HG03558 (cell line): ENCODE data around the gene FAHD1.
"Not testable (repeated sequence)": the region's sequence is repeated elsewhere in the genome, so short reads cannot be mapped to it uniquely, and the experiment has no call there.

ENCODE experiments used
- ATAC-seq: cut with Tn5 transposase; IDR thresholded peaks from one replicate; pipeline ENCODE4 v1.9.1; 2021; ENCODE audit warnings: moderate number of reproducible peaks; ENCODE audit not compliant: unreplicated experiment; ENCODE audit errors: extremely low read depth

Gene FAHD1

DNA sequence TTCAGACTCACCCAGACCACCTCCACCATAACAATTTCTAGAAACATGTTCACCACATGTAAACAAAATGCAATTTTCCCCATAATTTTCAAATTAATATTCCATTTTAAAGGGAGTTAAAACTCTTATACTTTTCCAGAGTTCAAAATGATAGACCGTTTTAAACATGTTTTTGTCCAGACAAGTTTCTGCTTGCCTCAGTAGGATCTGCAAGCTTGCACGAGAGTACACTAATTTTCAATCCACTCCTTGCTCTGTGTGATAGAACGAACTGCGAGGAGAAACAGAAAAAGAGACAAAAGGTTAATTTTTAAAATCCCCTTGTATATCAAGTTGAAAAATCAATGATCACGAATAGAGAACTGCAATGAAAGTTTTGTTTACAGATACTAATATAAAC lies 7.1 kb downstream of the FAHD1 start:
- ATAC-seq = no peak

DNA sequence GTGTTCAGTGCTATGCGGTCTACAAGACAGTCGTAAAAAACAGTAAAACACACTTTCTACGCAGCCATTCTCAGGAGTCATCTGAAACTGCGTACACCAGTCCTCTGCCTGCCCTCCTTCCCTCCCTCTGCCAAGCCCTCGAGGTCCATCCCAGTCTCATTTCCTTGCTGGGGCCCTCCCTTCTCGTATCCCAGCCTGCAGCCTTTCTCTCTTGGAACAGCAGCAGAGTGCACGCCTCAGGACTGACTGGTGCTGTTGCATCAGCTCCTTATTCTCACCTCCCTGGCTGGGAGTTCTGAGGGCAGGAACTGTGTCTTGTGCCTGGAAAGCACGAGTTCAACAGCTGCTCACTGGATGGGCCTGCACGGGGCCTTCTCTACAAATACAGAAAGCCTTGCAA lies 12.5 kb downstream of the FAHD1 start:
- ATAC-seq = no peak

DNA sequence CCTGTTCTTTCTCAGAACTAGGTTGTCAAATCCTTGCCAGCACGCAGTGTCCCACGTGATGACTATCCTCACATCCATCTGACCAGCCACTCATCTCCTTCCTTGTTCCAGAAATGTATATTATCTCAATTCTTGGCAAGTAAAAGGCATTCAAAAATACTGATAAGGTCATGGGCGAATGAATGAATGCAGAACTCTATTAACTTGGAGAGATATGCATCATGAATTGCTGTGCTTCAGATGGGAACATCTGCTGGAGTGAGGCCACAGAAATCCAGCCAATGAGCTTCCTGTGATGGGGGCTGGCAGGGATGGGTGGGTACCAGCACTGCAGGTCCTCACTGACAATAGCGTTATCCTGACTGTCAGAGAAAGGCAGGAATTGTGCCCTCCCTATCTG lies 19.0 kb downstream of the FAHD1 start:
- ATAC-seq = no peak

DNA sequence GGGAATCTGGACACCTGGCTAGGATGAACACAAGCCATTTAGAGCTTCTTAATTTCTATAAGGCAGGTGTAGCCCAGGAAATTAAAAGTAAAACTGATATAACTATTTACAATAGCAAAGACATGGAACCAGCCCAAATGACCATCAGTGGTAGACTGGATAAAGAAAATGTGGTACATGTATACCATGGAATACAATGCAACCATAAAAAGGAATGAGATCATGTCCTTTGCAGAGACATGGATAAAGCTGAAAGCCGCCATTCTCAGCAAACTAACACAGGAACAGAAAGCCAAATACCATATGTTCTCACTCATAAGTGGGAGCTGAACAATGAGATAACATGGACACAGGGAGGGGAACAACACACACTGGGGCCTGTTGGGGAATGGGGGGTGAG lies 19.4 kb downstream of the FAHD1 start:
- no peak for ATAC-seq

DNA sequence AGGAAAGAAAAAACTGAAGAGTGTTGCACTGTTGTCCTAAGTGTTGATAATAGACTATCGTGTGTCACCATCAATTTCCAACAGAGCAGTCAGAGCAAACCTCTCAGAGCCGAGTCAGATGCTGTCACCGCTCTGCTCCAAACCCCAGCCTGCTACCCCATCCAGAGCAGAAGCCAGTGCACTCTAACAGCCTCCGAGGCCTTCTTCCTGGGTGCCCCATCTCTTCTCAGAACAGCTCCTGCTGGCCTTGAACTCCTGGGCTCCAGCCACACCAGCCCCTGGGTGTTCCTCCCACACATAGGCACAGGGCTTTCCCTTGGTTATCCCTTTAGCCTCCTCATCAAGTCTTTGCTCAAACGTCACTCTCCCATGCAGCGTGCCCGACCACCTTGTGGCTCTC lies 24.0 kb downstream of the FAHD1 start:
- ATAC-seq = no peak

DNA sequence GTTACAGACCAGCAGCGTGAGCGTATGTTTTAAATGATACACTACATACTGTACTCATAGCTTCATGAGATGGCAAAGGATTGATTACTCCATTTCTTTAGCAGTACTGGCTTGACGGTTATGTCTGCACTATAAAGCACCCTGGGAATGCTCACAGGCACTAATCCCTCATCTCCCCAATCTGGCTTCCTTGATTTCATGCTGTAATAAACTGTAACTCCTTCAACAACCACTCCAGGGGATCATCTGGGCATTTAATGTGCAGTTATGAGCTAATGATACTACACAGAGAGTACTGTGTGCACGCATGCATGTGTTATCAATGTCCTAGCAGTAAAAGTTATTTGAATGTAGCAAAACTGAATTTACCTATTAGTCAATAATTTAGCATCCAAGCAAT lies 24.8 kb downstream of the FAHD1 start:
- no peak for ATAC-seq

DNA sequence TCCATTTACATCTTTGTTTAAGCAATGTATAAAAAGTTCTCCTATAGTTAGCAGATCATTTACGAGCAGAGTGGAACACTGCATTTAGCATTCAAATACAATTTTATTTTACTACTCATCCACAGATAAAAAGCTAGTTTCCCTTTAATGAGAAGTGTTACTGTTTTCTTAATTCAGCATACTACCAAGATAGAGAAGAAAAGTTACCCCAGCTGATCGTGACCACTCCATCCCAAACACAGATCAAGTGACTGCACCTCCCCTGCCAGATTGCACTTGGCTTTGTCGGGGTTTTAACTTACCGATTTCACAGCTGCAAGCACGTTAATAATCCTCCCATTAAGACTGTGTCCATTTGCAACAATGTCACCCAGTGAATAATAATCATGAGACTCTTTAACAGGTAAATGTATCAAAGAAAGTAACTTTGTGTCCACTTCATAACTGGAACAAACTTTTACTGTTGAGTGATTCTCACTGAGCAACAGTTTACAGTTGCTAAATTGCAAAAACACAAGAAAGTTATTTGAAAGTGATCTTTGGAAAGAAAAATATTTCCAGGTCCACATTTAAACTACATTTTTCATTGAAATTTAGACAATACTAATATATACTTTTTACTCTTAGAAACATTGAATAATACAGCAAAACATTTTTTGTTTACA lies 30.6 kb downstream of the FAHD1 start:
- no peak for ATAC-seq

DNA sequence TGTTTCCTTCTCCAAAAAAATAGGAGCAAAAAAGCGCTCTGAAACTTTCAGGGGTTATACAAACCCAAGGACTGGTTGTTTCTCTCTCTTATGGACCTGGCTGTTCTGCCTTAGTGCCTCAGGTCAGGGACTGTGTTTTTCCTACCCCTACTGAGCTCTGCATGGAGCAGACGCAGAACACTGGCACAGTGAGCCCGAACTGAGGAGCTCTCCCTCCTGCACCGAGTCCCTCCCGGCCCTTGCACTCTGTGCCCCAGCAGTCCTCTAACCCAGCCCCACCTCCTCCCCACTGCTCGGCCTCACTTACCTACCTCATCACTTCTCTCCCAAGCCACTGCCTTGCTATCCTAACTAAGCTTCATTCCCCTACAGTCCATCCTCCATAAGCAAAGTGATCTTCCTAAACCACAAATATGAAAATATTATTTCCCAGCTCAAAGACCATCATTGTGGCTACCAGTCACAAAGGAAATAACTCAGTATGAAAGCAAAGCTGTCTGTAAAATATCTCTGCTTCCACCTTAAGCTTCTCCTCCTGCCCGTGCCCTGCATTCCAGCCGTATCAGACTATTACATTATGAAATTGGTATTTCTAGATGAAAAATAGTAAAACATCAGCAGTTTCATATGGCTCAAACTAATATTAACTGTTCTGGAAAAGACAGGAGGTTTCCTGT lies 31.3 kb downstream of the FAHD1 start:
- ATAC-seq = no peak

DNA sequence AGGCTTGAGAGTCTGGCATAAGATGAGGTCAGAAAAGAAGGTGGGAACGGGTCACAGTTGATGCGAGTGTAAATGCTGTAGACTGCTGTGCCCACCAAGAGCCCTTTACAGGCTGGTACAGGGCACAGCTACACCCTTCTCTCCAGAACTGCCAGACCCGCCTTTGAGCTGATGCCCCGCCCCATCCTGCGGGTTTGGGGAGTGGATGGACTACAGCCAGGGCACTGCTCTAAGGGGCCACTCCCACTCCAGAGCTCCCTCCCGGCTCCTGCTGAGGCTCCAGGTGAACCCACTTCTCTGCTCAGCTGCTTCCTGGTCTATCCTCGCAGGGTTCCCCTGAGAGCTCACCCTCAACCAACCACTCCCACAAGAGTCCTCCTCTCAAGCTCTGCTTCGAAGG lies 32.6 kb downstream of the FAHD1 start:
- ATAC-seq = no peak

DNA sequence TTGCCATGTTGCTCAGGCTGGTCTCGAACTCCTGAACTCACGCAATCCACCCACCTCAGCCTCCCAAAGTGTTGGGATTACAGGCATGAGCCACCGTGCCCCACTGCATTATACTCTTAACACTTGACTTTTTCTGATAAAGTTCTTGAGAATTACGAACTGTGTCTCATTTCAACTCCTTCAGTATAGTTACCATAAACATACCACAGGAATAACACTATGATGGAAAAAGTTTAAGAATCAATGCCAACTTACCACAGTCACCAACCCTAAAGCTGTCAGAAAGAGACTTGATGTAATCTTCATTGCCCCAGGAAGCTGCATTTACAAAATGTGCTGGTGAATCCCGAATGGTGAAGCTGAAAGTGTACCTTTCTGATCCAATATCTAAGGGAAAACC lies 34.7 kb downstream of the FAHD1 start:
- no peak for ATAC-seq

DNA sequence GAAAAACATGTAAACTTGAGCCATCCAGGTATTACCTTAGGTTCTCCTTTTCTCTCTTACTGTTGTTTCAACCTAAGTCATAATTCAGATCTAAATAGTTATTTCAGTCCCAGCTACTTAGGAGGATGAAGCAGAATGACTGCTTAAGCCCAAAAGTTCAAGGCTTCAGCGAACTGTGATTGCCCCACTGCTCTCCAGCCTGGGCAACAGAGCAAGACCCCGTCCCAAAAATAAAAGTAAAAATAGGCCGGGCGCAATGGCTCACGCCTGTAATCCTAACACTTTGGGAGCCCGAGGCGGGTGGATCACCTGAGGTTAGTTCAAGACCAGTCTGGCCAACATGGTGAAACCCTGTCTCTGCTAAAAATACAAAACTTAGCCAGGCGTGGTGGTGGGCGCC lies 35.4 kb downstream of the FAHD1 start:
- no peak for ATAC-seq

DNA sequence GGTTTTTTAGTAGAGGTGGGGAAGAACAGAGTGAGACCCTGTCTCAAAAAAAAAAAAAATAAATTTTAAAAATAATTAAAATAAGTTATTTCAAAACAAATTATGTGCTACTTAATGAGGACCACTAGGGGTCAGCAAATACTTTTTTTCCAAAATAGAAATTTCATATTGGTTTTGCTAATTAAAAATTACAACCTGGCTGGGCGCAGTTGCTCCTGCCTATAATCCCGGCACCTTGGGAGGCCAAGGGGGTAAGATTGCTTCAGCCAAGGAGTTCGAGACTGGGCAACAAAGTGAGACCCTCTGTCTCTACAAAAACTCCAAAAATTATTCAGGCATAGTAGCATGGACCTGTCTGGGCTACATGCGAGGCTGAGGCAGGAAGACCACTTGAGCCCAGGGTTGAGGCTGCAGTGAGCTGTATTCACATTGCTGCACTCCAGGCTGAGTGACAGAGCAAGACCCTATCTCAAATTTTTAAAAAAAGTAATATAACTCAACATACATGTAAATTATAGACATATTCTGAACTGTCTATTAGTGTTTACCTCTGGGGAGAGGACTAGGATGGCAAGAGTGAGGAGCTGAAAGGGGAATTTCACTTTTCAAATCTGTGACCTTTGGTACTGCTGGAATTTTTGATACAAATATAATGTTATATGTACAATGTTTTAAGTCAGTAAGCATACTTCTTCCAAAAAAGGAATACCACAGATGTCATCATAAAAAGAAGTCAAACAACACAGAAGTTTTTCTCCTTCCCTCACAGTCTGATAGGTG lies 36.9 kb downstream of the FAHD1 start:
- ATAC-seq = no peak

DNA sequence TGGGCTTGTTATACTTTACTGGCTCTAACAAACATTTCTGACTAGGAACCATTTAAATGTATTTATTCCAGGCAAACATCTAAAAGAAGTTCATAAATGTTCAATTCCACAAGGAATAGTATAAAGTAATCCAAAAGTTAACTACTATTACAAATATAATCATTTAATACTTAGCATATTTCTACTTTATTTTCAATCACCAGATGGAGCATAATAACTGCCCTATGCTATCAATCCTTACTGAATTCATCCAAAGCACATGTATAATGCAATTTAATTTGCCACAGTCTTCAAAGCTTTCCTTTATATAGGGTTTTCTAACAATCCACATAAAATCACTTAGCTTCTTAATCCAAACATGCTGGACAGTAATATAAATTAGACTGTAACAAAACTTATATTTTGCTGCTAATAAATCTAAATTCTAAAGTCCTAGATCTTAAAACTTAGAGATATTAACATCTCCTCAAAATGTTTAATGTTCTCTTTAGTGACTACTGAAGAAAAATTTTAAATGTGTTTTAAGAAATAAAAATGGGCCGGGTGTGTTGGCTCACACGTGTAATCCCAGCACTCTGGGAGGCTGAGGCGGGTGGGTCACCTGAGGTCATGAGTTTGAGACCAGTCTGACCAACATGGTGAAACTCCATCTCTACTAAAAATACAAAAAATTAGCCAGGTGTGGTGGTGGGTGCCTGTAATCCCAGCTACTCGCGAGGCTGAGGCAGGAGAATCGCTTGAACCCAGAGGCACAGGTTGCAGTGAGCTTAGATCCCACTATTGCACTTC lies 39.1 kb downstream of the FAHD1 start:
- ATAC-seq = no peak

DNA sequence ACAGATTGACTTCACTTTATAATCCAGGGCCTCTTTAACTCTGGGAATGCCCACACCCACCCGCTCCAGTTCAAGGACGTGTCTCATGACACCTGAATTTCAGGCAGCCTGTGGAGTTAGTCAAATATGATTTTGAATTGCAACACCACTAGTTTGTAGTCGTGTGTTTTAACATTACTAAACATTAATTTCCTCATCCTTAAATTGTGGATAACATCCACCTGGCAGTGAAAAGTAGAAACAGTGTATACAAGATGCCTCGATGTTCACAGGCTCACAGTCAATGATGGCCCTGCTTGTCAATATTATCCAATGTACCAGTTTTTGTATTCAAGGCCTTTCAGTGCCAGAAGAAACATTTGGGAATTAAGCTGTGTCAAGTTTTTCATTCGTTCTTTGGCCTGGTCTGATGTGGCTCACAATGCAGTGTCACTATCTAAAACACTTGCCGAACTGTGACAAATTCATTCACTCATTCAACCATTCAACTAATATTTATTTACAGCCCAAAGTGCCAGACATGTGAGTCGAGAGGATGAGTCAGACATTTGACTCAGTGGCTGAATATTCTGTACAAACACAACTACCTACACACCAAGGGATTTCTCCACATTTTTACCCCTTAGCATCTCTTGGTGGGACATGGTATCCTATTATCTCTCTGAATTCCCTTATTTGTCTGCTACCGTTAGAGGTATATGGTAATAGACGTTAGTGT lies 43.5 kb downstream of the FAHD1 start:
- no peak for ATAC-seq

DNA sequence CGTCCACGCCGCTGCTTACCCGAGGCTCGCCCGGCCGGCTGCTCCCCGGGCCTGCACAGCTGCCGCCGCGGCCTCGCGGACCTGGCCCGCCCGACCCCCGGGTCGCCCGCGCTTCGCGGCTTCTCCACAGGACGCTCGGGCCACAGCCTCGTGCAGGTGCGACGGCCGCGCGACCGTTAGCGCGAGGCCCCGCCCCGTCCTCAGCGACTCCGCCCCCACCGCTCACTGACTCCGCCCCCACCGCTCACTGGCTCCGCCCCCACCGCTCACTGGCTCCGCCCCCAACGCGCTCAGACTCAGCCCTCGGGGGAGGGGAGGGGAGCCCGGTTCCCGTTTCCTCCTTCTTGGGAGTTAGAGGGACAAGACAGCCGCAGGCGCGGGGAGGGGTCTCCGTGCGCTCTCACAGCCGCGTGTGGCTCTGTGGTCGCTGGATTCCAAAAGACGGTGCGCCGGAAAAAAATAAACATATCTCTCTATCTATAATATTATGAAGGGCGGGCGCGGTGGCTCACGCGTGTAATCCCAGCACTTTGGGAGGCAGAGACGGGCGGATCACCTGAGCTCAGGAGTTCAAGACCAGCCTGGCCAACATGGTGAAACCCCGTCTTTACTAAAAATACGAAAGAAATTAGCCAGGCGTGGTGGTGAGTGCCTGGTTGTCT lies 45.1 kb downstream of the FAHD1 start, which contains the start of gene MEIOB:
TSS of gene MEIOB (minus strand) at position 191 of the 662 bp plus-strand sequence. CDS start 3,989 bp downstream, outside the sequence.
- ATAC-seq = no peak

DNA sequence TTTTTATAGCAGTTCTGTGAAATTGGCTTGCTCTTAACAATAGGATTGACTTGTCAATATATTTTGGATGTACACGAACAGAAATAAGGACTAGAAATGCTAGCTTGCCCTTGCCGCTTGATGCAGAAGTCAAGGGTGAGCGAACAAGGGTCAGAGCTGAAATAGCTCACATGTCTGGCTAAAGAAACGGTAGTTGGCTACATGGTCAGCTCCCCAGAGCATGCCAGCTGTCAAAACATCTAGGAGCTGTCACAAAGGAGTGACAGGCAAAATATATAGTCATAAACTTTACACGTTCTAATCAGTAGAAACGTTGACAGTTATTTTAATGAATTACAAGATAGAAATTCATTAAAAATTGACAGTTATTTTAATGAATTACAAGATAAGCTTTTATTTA lies 47.8 kb downstream of the FAHD1 start:
- no peak for ATAC-seq

DNA sequence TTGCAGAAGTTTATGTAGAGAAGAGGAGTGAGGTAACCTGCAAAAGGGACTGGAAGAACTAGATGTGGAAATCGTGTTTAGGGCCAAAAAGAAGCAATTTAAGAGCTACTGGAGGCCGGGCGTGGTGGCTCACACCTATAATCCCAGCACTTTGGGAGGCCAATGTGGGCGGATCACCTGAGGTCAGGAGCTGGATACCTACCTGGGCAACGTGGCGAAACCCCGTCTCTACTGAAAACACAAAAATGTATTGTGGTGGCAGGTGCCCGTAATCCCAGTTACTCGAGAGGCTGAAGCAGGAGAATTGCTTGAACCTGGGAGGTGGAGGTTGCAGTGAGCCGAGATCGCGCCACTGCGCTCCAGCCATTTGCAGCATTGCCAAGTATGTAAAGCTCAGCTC lies 49.1 kb downstream of the FAHD1 start:
- ATAC-seq = not testable (repeated sequence)

DNA sequence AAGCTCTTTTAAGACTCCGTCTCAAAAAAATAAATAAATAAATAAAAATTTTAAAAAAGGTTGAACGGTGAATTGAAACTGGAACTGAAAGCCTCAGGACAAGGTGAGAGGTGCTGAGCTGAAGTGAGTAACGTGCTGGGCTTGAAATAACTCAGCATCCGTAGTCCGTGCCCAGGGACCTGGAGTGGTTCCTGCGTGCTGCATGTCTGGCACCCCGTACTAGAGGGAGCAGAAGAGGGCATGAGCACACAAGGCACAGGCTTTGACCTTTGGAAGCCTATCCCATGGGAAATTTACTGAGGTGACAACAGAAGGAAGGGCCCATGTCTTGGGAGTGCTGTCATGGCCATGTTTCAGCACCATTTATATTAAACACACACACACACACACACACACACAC lies 49.5 kb downstream of the FAHD1 start:
- ATAC-seq = no peak

DNA sequence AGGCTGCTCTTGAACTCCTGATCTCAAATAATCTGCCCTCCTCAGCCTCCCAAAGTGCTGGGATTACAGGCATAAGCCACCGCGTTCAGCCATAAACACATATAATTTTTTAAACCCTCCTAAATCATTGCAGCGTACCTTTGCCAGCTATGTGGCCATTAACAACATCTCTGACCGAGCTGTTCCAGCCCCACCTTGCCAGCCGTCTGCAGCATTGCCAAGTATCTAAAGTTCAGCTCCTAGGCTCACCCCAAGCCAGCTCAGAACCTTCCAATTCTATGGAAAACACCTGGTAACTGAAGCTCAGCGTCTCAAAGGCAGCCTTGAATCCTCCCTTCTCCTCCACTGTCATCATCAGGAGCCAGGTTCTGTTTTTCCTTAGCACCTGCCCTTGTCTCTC lies 50.1 kb downstream of the FAHD1 start:
- ATAC-seq = no peak
